ENCODE results near the gene HEG1. TPM values are rescaled to one million over a fixed set of nuclear protein-coding genes. Genes with fewer than 3 reads are reported as not detected.

HEG1 gene
- polyA plus RNA-seq, 3 donors = 0.28 to 4.2 (median 0.69) TPM

GRCh38 chr3:125072301-125072700, 16.5 kb upstream of the HEG1 start:
- Histone ChIP-seq H3K27ac (ENCODE audit: low read depth in 1 of 2, low read length in 2 of 2) (no peak overlapping the region), H3K79me2 (ENCODE audit: insufficient read depth, low read length) (no peaks in the 10 kb centered on the region), H3K9ac (ENCODE audit: insufficient read depth, low read length, poor library complexity, severe bottlenecking) (no peak overlapping the region), H2AFZ (ENCODE audit: insufficient read depth, low read depth, low read length, poor library complexity, severe bottlenecking) (no peak overlapping the region), H3K4me1 (ENCODE audit: control insufficient read depth in 1 of 2, insufficient read depth in 2 of 2, low read length in 2 of 2) (peaks cover 13 to 20% of the 10 kb centered on the region in 2 donors), H3K27me3 (ENCODE audit: control insufficient read depth in 2 of 2, insufficient read depth in 2 of 2, low read length in 2 of 2) (no peaks in the 10 kb centered on the region), H3K36me3 (replicated peaks in 1 of 2; ENCODE audit: control insufficient read depth in 1 of 2, insufficient read depth in 2 of 2, low read length in 2 of 2) (no peaks in the 10 kb centered on the region), H3K4me3 (replicated peaks in 1 of 3; ENCODE audit: low read depth in 2 of 3, low read length in 3 of 3) (no peak overlapping the region), H4K20me1 (ENCODE audit: insufficient read depth, low read length) (no peaks in the 10 kb centered on the region), H3K9me3 (replicated peaks in 1 of 2; ENCODE audit: control insufficient read depth in 1 of 2, insufficient read depth in 1 of 2, low read length in 2 of 2) (no peaks in the 10 kb centered on the region), H3K4me2 (replicated peaks; ENCODE audit: extremely low read depth, low read length, poor library complexity, severe bottlenecking) (no peak overlapping the region)
- H3K9me3 Mint-ChIP-seq = peaks cover 0 to 1% (median 0%) of the 10 kb centered on the region in 7 donors
- intact Hi-C loops (cut with micrococcal nuclease) = no loop called here
- no peak for DNase-seq
- TF ChIP-seq, protein P1, sequence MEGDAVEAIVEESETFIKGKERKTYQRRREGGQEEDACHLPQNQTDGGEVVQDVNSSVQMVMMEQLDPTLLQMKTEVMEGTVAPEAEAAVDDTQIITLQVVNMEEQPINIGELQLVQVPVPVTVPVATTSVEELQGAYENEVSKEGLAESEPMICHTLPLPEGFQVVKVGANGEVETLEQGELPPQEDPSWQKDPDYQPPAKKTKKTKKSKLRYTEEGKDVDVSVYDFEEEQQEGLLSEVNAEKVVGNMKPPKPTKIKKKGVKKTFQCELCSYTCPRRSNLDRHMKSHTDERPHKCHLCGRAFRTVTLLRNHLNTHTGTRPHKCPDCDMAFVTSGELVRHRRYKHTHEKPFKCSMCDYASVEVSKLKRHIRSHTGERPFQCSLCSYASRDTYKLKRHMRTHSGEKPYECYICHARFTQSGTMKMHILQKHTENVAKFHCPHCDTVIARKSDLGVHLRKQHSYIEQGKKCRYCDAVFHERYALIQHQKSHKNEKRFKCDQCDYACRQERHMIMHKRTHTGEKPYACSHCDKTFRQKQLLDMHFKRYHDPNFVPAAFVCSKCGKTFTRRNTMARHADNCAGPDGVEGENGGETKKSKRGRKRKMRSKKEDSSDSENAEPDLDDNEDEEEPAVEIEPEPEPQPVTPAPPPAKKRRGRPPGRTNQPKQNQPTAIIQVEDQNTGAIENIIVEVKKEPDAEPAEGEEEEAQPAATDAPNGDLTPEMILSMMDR (IDR thresholded peaks at IDR 0.05) = no peak
- H3K27me3 Mint-ChIP-seq (ENCODE audit: low read depth in 3 of 3) = peaks cover 2 to 10% (median 5%) of the 10 kb centered on the region in 3 donors
- H3K36me3 Mint-ChIP-seq = no peaks in the 10 kb centered on the region
- no peak overlapping the region for H3K4me3 Mint-ChIP-seq
- peaks cover 18% of the 10 kb centered on the region for H3K4me1 Mint-ChIP-seq
- no peak overlapping the region for H3K27ac Mint-ChIP-seq

- no peak overlapping the region for H3K4me3 Mint-ChIP-seq
- peaks cover 18% of the 10 kb centered on the region for H3K4me1 Mint-ChIP-seq
- H3K9me3 Mint-ChIP-seq = no peaks in the 10 kb centered on the region
- H3K4me1 ChIP-seq (ENCODE audit: control insufficient read depth in 1 of 2, insufficient read depth in 2 of 2, low read length in 2 of 2) = peaks cover 13 to 20% of the 10 kb centered on the region in 2 donors
- H3K36me3 ChIP-seq (replicated peaks in 1 of 2; ENCODE audit: control insufficient read depth in 1 of 2, insufficient read depth in 2 of 2, low read length in 2 of 2) = no peaks in the 10 kb centered on the region
- H3K9ac ChIP-seq (ENCODE audit: insufficient read depth, low read length, poor library complexity, severe bottlenecking) = no peak overlapping the region
- no peaks in the 10 kb centered on the region for H3K27me3 ChIP-seq (ENCODE audit: control insufficient read depth in 2 of 2, insufficient read depth in 2 of 2, low read length in 2 of 2)
- H3K27ac ChIP-seq (ENCODE audit: low read depth in 1 of 2, low read length in 2 of 2) = peak overlapping the region in 1 of 2 donors; percentile 66
- TF ChIP-seq, protein P1 (IDR thresholded peaks at IDR 0.05) = no peak
- no peaks in the 10 kb centered on the region for H4K20me1 ChIP-seq (ENCODE audit: insufficient read depth, low read length)
- peak overlapping the region; percentile 41 for H3K4me2 ChIP-seq (replicated peaks; ENCODE audit: extremely low read depth, low read length, poor library complexity, severe bottlenecking)
- H3K79me2 ChIP-seq (ENCODE audit: insufficient read depth, low read length) = no peaks in the 10 kb centered on the region
- peak overlapping the region in 5 of 7 donors; percentile 7 to 83 (median 14) for H3K27ac Mint-ChIP-seq
- H3K4me3 ChIP-seq (replicated peaks in 1 of 3; ENCODE audit: low read depth in 2 of 3, low read length in 3 of 3) = peak overlapping the region in 1 of 3 experiments; percentile 7
- peaks cover under 1 to 8% (median 3%) of the 10 kb centered on the region in 3 donors for H3K27me3 Mint-ChIP-seq (ENCODE audit: low read depth in 3 of 3)
- no peak overlapping the region for H2AFZ ChIP-seq (ENCODE audit: insufficient read depth, low read depth, low read length, poor library complexity, severe bottlenecking)
- no peaks in the 10 kb centered on the region for H3K36me3 Mint-ChIP-seq
- no peak for DNase-seq
- no peaks in the 10 kb centered on the region for H3K9me3 ChIP-seq (replicated peaks in 1 of 2; ENCODE audit: control insufficient read depth in 1 of 2, insufficient read depth in 1 of 2, low read length in 2 of 2)
- intact Hi-C loops (cut with micrococcal nuclease) = no loop called here
- 100% methylated on average over 4 of the region's 7 CpGs for WGBS (ENCODE audit: insufficient coverage)
These were observed 14.4 kb upstream of the HEG1 start for GRCh38 chr3:125069968-125070745.

All from CD14-positive monocyte (primary cell).